Right lobe of liver (tissue), 6 donors: ENCODE measurements around the gene TLX2. TPM values are rescaled to one million over a fixed set of nuclear protein-coding genes. Genes with fewer than 3 reads are reported as not detected.

Experiments used
- ATAC-seq, 4 donors: fragments of 200-7000 bp; cut with Tn5 transposase; one replicate each; pipeline ENCODE4 v1.9.1; 2020; ENCODE audit warnings: mild to moderate bottlenecking in 4 of 4, moderate library complexity in 4 of 4
- DNase-seq, 3 donors: peaks; one replicate each; pipeline ENCODE4 v3.0.0-alpha.2; 2020
- H3K27ac ChIP-seq, 3 donors: fragments of 200-600 bp; one replicate each; pipeline ENCODE4 v1.8.0; 2022
- H3K27me3 ChIP-seq, 2 donors: fragments of 200-600 bp; one replicate each; pipeline ENCODE4 v1.8.0; 2022
- H3K36me3 ChIP-seq, 4 donors: fragments of 200-600 bp; sonication (generic) in 1 of 4; one replicate each; pipeline versions ENCODE4 v1.5.1 to v1.8.0; 2017 to 2022; ENCODE audit warnings: control low read depth in 1 of 4
- H3K4me1 ChIP-seq, 4 donors: fragments of 200-600 bp; sonication (generic) in 1 of 4; one replicate each; pipeline versions ENCODE4 v1.5.1 to v1.8.0; 2017 to 2022; ENCODE audit warnings: control low read depth in 1 of 4
- H3K4me3 ChIP-seq, 3 donors: fragments of 200-600 bp; one replicate each; pipeline ENCODE4 v1.8.0; 2022
- H3K9me3 ChIP-seq, 4 donors: fragments of 200-600 bp; sonication (generic) in 1 of 4; one replicate each; pipeline versions ENCODE4 v1.5.1 to v1.8.0; 2017 to 2022; ENCODE audit warnings: control low read depth in 1 of 4
- CTCF ChIP-seq, 4 donors: fragments of 200-600 bp in 3 of 4; fragments of 450-650 bp in 1 of 4; IDR thresholded peaks; one replicate each; pipeline versions ENCODE4 v1.5.1 to v1.8.0; 2016 to 2022; ENCODE audit warnings: antibody characterized with exemption in 4 of 4, mild to moderate bottlenecking in 2 of 4
- POLR2A ChIP-seq: fragments of 450-650 bp; IDR thresholded peaks from one replicate; pipeline ENCODE4 v1.6.1; 2017; ENCODE audit warnings: antibody characterized with exemption, mild to moderate bottlenecking
- WGBS: methylation state at CpG from one replicate; pipeline ENCODE4 v1.1.6; 2018; ENCODE audit warnings: low coverage, low lambda C conversion rate; ENCODE audit not compliant: insufficient coverage; ENCODE audit errors: missing lambda C conversion rate; 5-methylcytosine and 5-hydroxymethylcytosine counted together
- intact Hi-C, 2 donors: fragments of 100-400 bp; cut with DNase I; formaldehyde crosslinking; loops; one replicate each; pipeline versions ENCODE4 v1.11.2 to v1.14.1; 2022
- total RNA-seq, 6 experiments: library from RNA; depleted of rRNA in 2 of 6; stranded (reverse); fragments of >200 nt in 2 of 6; fragmentation: NEBNext Ultra II Directional in 3 of 6; extraction: Animal tissue kit (Norgen Biotek cat#: 25700) in 3 of 6; gene quantifications; one replicate each; pipeline versions ENCODE4 v1.1.0 to v1.2.4, GENCODE V29; 2016 to 2023
- donor health status: DM: no; HTN: yes; CAD: no.
- donor health status: DM: no; HTN: no; CAD: no.
- donor health status: DM: no; HTN: no; CAD: no.
- donor health status: DM: no; HTN: yes; CAD: no.
- donor health status: DM: no; HTN: yes; CAD: no.

TLX2 gene
- total RNA-seq, 6 experiments from 2014 or later = not detected

DNA sequence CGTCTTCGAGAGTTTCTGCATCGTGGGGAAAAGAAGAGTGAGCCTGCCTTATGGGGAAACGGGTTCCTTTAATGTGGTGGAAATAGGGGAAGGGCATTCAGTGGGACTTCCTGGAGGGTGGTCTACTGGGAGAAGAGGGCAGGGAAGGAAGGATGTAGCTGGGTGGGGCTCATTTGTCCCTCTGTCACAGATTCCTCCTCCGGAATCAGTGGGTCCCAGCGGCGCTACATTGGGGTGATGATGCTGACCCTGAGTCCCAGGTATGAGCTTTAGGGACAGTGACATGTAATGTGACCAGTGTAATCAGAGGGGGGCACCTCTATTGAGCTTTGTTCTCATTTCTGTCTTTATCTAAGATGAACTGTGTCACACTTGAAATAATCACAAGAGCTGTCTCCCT lies 17.4 kb downstream of the TLX2 start:
- WGBS = 59% methylated on average over 5 of the region's 7 CpGs
- no peak for TF ChIP-seq CTCF (IDR thresholded peaks at IDR 0.05)
- no peak for TF ChIP-seq POLR2A
- DNase-seq (no peak), ATAC-seq (no peak)
- Histone ChIP-seq H3K4me3 (no peak overlapping the region), H3K4me1 (peaks cover 0 to 19% (median 6%) of the 10 kb centered on the region in 4 donors), H3K27me3 (no peaks in the 10 kb centered on the region), H3K36me3 (peaks cover 0 to 20% (median 6%) of the 10 kb centered on the region in 4 donors), H3K27ac (no peak overlapping the region), H3K9me3 (no peaks in the 10 kb centered on the region)
- intact Hi-C loops = no loop called here

DNA sequence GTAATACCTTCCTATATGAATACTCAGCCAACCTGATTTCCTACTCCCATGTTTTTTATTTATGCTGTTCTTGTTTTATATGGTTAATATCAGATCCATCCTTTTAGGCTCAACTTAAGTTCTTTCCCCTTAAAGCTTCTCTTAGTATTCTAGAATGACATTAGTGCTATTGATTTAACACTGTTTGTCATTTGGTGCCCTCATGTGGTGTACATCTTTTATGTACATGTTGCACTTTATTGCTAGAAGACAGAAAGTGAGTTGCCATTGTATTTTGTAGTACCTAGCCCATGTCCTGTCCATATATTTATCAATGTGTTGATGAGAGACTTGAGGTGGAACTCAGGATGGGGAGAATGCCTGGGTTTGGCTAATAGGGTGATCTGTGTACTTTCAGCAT lies 18.0 kb downstream of the TLX2 start:
- no peaks in the 10 kb centered on the region for H3K27me3 ChIP-seq
- TF ChIP-seq POLR2A = no peak
- TF ChIP-seq CTCF (IDR thresholded peaks at IDR 0.05) = peak in 3 of 4 donors; percentile 40 to 49 (median 41)
- DNase-seq = no peak
- no peaks in the 10 kb centered on the region for H3K9me3 ChIP-seq
- peaks cover 0 to 19% (median 6%) of the 10 kb centered on the region in 4 donors for H3K4me1 ChIP-seq
- no peak for ATAC-seq
- no peak overlapping the region for H3K27ac ChIP-seq
- H3K4me3 ChIP-seq = no peak overlapping the region
- intact Hi-C loops = no loop called here
- peaks cover 0 to 16% (median 4%) of the 10 kb centered on the region in 4 donors for H3K36me3 ChIP-seq

GRCh38 chr2:74533464-74533863 lies 19.2 kb downstream of the TLX2 start:
- DNase-seq = no peak
- ATAC-seq = no peak
- TF ChIP-seq CTCF (IDR thresholded peaks at IDR 0.05) = no peak
- TF ChIP-seq POLR2A = no peak
- intact Hi-C loops = no loop called here
- no peak overlapping the region for H3K27ac ChIP-seq
- H3K4me3 ChIP-seq = no peak overlapping the region
- H3K36me3 ChIP-seq = peaks cover 0 to 9% (median 0%) of the 10 kb centered on the region in 4 donors
- whole genome bisulfite sequencing = 76% methylated on average over 4 of the region's 4 CpGs
- H3K9me3 ChIP-seq = no peaks in the 10 kb centered on the region
- H3K27me3 ChIP-seq = no peaks in the 10 kb centered on the region
- peaks cover 0 to 13% (median 4%) of the 10 kb centered on the region in 4 donors for H3K4me1 ChIP-seq

- WGBS = no CpG with 5 or more reads among the region's 12 CpGs
- no peak for ATAC-seq
- H3K9me3 ChIP-seq = no peaks in the 10 kb centered on the region
- TF ChIP-seq POLR2A (no peak), CTCF (IDR thresholded peaks at IDR 0.05) (no peak)
- H3K36me3 ChIP-seq = peaks cover 0 to 9% (median 0%) of the 10 kb centered on the region in 4 donors
- H3K4me3 ChIP-seq = no peak overlapping the region
- intact Hi-C loops = no loop called here
- H3K27ac ChIP-seq = no peak overlapping the region
- peaks cover 0 to 8% (median 2%) of the 10 kb centered on the region in 4 donors for H3K4me1 ChIP-seq
- no peak for DNase-seq
- no peaks in the 10 kb centered on the region for H3K27me3 ChIP-seq
These were observed 20.2 kb downstream of the TLX2 start for GRCh38 chr2:74534411-74534810.

GRCh38 chr2:74535440-74535965 lies 21.3 kb downstream of the TLX2 start:
- no peak overlapping the region for H3K4me3 ChIP-seq
- H3K27me3 ChIP-seq = no peaks in the 10 kb centered on the region
- H3K9me3 ChIP-seq = no peaks in the 10 kb centered on the region
- no peak overlapping the region for H3K27ac ChIP-seq
- TF ChIP-seq POLR2A (no peak), CTCF (IDR thresholded peaks at IDR 0.05) (no peak)
- intact Hi-C loops = no loop called here
- WGBS = 83% methylated on average over 4 of the region's 10 CpGs
- peaks cover 0 to 8% (median 1%) of the 10 kb centered on the region in 4 donors for H3K4me1 ChIP-seq
- H3K36me3 ChIP-seq = peaks cover 0 to 9% (median 0%) of the 10 kb centered on the region in 4 donors
- DNase-seq (no peak), ATAC-seq (no peak)
